GM23248 (cell line): ENCODE results near the gene CAB39. TPM values are rescaled to one million over a fixed set of nuclear protein-coding genes. Genes with fewer than 3 reads are reported as not detected.
A peak's percentile ranks its signal among the peaks of the same experiment; 100 is the strongest.
"Not testable (repeated sequence)": the region's sequence is repeated elsewhere in the genome, so short reads cannot be mapped to it uniquely, and the experiment has no call there.

Source experiments
- DNase-seq: peaks from one replicate; pipeline ENCODE4 v3.0.0-alpha.2; 2015
- H2AFZ ChIP-seq: fragments of 200-600 bp; sonication (generic); 2 replicates; pipeline ENCODE4 v1.6.1; 2016; ENCODE audit warnings: antibody characterized with exemption
- H3F3A ChIP-seq: fragments of 200-600 bp; sonication (generic); 2 replicates; pipeline ENCODE4 v1.6.1; 2016; ENCODE audit warnings: mild to moderate bottlenecking, antibody characterized with exemption, mixed run types; ENCODE audit not compliant: insufficient read depth
- H3K27ac ChIP-seq: fragments of 200-600 bp; sonication (generic); 2 replicates; pipeline ENCODE4 v1.5.1; 2016; ENCODE audit warnings: mild to moderate bottlenecking
- H3K27me3 ChIP-seq: fragments of 200-600 bp; sonication (generic); replicated peaks from 2 replicates; pipeline ENCODE4 v1.6.1; 2016; ENCODE audit warnings: mild to moderate bottlenecking; ENCODE audit not compliant: insufficient read depth
- H3K36me3 ChIP-seq: fragments of 200-600 bp; sonication (generic); 2 replicates; pipeline ENCODE4 v1.6.1; 2016; ENCODE audit warnings: low read depth, mild to moderate bottlenecking
- H3K4me1 ChIP-seq: fragments of 200-600 bp; sonication (generic); 2 replicates; pipeline ENCODE4 v1.6.1; 2016; ENCODE audit warnings: mild to moderate bottlenecking; ENCODE audit not compliant: insufficient read depth
- H3K4me2 ChIP-seq: fragments of 200-600 bp; sonication (generic); one replicate; pipeline ENCODE4 v1.6.1; 2016; ENCODE audit warnings: mild to moderate bottlenecking; ENCODE audit not compliant: unreplicated experiment
- H3K4me3 ChIP-seq: fragments of 200-600 bp; sonication (generic); 2 replicates; pipeline ENCODE4 v1.5.1; 2016; ENCODE audit warnings: mild to moderate bottlenecking
- H3K79me2 ChIP-seq: fragments of 200-600 bp; sonication (generic); 2 replicates; pipeline ENCODE4 v1.6.1; 2016; ENCODE audit warnings: mild to moderate bottlenecking; ENCODE audit not compliant: insufficient read depth
- H3K9ac ChIP-seq: fragments of 200-600 bp; sonication (generic); 2 replicates; pipeline ENCODE4 v1.6.1; 2016; ENCODE audit warnings: mild to moderate bottlenecking
- H3K9me2 ChIP-seq: fragments of 200-600 bp; sonication (generic); 2 replicates; pipeline ENCODE4 v1.6.1; 2016; ENCODE audit warnings: mixed run types, mild to moderate bottlenecking, moderate library complexity; ENCODE audit not compliant: insufficient read depth
- H3K9me3 ChIP-seq: fragments of 200-600 bp; sonication (generic); one replicate; pipeline ENCODE4 v1.6.1; 2017; ENCODE audit warnings: low read depth
- H4K20me1 ChIP-seq: fragments of 200-600 bp; sonication (generic); 2 replicates; pipeline ENCODE4 v1.6.0; 2016; ENCODE audit not compliant: insufficient read depth
- EZH2 ChIP-seq: fragments of 200-600 bp; sonication (generic); IDR thresholded peaks from 2 replicates; pipeline ENCODE4 v1.6.1; 2018; ENCODE audit warnings: antibody characterized with exemption, mild to moderate bottlenecking; ENCODE audit not compliant: insufficient read depth, poor library complexity, severe bottlenecking
- EZH2phosphoT487 ChIP-seq: fragments of 200-600 bp; sonication (generic); IDR thresholded peaks from 2 replicates; pipeline ENCODE4 v1.6.1; 2018; ENCODE audit warnings: antibody characterized with exemption, moderate library complexity, mild to moderate bottlenecking, low read depth; ENCODE audit not compliant: insufficient read depth
- WGBS, 2 experiments: methylation state at CpG; one replicate each; pipeline ENCODE4 v1.1.6; 2015 to 2017; ENCODE audit warnings: low lambda C conversion rate in 2 of 2, low coverage in 1 of 2; ENCODE audit errors: missing lambda C conversion rate in 2 of 2; 5-methylcytosine and 5-hydroxymethylcytosine counted together
- in situ Hi-C: fragments of 300-500 bp; cut with MboI; formaldehyde crosslinking; loops from 2 replicates; pipeline ENCODE4 v1.15.0; 2020
- polyA plus RNA-seq: library from polyadenylated mRNA; unstranded; fragments of >200 nt; fragmentation: Nextera tagmentation; extraction: Ambion mirVana; gene quantifications from 2 replicates; pipeline ENCODE4 v1.2.1, GENCODE V29; 2016
- total RNA-seq: library from RNA; depleted of rRNA; stranded (reverse); fragments of >200 nt; shearing (Covaris generic); gene quantifications from 2 replicates; pipeline ENCODE4 v1.2.3, GENCODE V29; 2014

CAB39 gene
- total and polyA plus RNA-seq, 2 experiments from 2014 or later: 22.7 to 52.1 TPM

DNA sequence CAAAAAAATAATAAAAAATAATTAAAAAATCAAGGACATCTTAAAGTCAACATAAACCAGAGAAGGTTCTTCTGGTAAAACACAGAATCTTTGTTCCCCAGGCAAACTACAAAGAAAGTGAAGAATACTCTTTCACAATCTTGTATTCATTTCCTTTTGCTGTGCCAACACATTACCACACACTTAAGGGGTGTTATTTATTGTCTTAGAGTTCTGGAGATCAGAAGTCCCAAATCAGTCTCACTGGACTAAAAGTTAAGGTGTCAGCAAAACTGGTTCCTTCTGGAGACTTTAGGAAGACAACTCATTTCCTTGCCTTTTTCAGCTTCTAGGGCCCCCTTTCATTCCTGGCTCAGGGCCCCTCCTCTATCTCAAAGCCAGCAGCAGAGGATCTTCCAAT, 12.2 kb upstream of the CAB39 start:
- Histone ChIP-seq H3K4me3 (no peak overlapping the region), H4K20me1 (no peaks in the 10 kb centered on the region), H3K9me3 (no peaks in the 10 kb centered on the region), H3K9ac (no peak overlapping the region), H3F3A (no peaks in the 10 kb centered on the region), H3K27ac (no peak overlapping the region), H3K4me1 (peaks cover 9% of the 10 kb centered on the region; the same call in 1 of the 2 replicates), H3K27me3 (no peaks in the 10 kb centered on the region), H3K4me2 (no peak overlapping the region), H3K9me2 (no peaks in the 10 kb centered on the region), H2AFZ (no peak overlapping the region), H3K36me3 (no peaks in the 10 kb centered on the region), H3K79me2 (no peaks in the 10 kb centered on the region)
- peak; percentile 57 for DNase-seq
- in situ Hi-C loops: no loop called here
- TF ChIP-seq EZH2: no peak
- TF ChIP-seq EZH2phosphoT487: no peak

DNA sequence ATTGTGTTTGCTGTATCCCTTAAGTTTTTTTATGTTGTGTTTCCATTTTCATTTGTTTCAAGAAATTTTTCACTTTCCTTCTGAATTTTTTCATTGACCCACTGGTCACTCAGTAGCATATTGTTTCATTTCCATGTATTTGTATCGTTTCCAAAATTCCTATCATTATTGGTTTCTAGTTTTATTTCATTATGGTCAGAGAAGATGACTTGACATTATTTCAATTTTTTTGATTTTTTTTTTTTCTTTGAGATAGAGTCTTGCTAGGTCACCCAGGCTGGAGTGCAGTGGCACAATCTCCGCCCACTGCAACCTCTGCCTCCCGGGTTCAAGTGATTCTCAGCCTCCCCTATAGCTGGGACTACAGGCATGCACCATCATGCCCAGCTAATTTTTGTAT, 11.3 kb upstream of the CAB39 start:
- Histone ChIP-seq H2AFZ (no peak overlapping the region), H3K9me3 (no peaks in the 10 kb centered on the region), H3K4me1 (peaks cover 9% of the 10 kb centered on the region; the same call in 1 of the 2 replicates), H3K27ac (no peak overlapping the region), H3K4me3 (no peak overlapping the region), H3K9me2 (no peaks in the 10 kb centered on the region), H3F3A (no peaks in the 10 kb centered on the region), H3K27me3 (no peaks in the 10 kb centered on the region), H4K20me1 (no peaks in the 10 kb centered on the region), H3K79me2 (no peaks in the 10 kb centered on the region), H3K9ac (no peak overlapping the region), H3K36me3 (no peaks in the 10 kb centered on the region), H3K4me2 (no peak overlapping the region)
- no peak for TF ChIP-seq EZH2
- no peak for TF ChIP-seq EZH2phosphoT487
- no peak for DNase-seq
- WGBS, 2 experiments: 79 to 82% methylated on average over 3 of the region's 3 CpGs
- in situ Hi-C loops: no loop called here

DNA sequence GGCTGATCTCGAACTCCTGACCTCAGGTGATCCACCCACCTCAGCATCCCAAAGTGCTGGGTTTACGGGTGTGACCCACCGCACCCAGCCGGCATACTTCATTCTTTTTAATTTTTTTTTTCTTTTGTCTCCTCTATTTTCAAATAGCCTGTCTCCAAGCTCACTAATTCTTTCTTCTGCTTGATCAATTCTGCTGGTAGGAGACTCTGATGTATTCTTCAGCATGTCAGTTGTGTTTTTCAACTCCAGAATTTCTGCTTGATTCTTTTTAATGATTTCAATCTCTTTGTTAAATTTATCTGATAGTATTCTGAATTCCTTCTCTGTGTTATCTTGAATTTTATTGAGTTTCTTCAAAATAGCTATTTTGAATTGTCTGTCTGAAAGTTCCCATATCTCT, 10.2 kb upstream of the CAB39 start:
- H4K20me1 ChIP-seq, DNase-seq, H3K9ac ChIP-seq, H3F3A ChIP-seq, H3K9me3 ChIP-seq, in situ Hi-C loops, H3K4me3 ChIP-seq, H3K79me2 ChIP-seq, H3K4me2 ChIP-seq, H3K36me3 ChIP-seq, H3K9me2 ChIP-seq, H3K27me3 ChIP-seq, H2AFZ ChIP-seq, H3K27ac ChIP-seq, H3K4me1 ChIP-seq: not testable (repeated sequence)
- 77 to 88% methylated on average over 4 of the region's 4 CpGs for WGBS, 2 experiments

DNA sequence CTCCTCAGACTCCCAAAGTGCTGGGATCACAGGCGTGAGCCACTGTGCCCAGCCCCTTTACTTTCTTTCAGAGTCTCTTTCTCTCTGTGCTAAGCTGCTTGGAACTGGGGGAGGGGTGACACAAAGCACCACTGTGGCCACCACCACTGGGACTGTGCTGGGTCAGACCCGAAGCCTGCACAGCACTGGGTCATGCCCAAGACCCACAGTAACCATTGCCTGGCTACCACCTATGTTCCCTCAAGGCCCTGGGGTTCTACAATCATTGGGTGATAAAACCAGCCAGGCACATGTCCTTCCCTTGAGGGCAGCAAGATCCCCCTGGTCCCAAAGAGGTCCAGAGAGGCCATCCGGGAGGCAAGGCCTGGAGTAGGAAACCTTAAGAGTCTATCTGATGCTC, 9.1 kb upstream of the CAB39 start:
- 62 to 69% methylated on average over 3 of the region's 3 CpGs for WGBS, 2 experiments

DNA sequence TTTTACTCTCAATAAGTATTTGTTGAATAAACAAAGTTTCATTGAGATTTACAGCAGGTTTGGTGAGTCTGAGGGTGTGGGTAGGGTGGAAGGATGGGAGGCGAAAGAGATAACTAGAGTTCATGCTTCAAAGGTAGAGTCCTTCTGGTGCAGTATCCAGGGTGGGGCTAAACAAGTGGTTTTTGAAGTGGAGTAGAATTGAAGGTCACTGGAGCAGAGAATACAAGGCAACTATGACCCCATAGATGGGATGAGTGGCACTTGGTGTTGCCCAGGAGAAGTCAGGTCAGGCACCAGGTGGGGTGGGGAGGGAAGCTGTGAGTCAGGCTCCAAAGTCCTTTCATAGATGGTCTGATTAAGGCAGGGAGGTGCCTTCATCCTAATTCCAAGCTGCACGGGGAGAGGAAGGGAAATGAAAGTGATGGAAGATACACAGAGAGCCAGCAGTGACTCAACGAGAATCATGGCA, 6.6 kb upstream of the CAB39 start:
- H3F3A ChIP-seq: no peaks in the 10 kb centered on the region
- H3K9me3 ChIP-seq: no peaks in the 10 kb centered on the region
- no peaks in the 10 kb centered on the region for H4K20me1 ChIP-seq
- H3K4me1 ChIP-seq: no peaks in the 10 kb centered on the region
- no peak for DNase-seq
- H3K9ac ChIP-seq: no peak overlapping the region
- no peak for TF ChIP-seq EZH2phosphoT487
- TF ChIP-seq EZH2: no peak
- H3K4me2 ChIP-seq: no peak overlapping the region
- no peaks in the 10 kb centered on the region for H3K9me2 ChIP-seq
- 71 to 72% methylated on average over 3 of the region's 3 CpGs for WGBS, 2 experiments
- H3K27me3 ChIP-seq: no peaks in the 10 kb centered on the region
- H2AFZ ChIP-seq: no peak overlapping the region
- H3K79me2 ChIP-seq: no peaks in the 10 kb centered on the region
- in situ Hi-C loops: no loop called here
- no peak overlapping the region for H3K4me3 ChIP-seq
- no peaks in the 10 kb centered on the region for H3K36me3 ChIP-seq
- H3K27ac ChIP-seq: no peak overlapping the region

More for the DNA sequence above, 9.1 kb upstream of the CAB39 start:
- H3K9ac ChIP-seq: no peak overlapping the region
- no peak overlapping the region for H3K4me3 ChIP-seq
- H3K9me3 ChIP-seq: no peaks in the 10 kb centered on the region
- H3K79me2 ChIP-seq: no peaks in the 10 kb centered on the region
- H3K27me3 ChIP-seq: no peaks in the 10 kb centered on the region
- DNase-seq: no peak
- no peak overlapping the region for H3K27ac ChIP-seq
- H4K20me1 ChIP-seq: no peaks in the 10 kb centered on the region
- peaks cover 9% of the 10 kb centered on the region; the same call in 1 of the 2 replicates for H3K4me1 ChIP-seq
- in situ Hi-C loops: no loop called here
- no peaks in the 10 kb centered on the region for H3K9me2 ChIP-seq
- H3K36me3 ChIP-seq: no peaks in the 10 kb centered on the region
- TF ChIP-seq EZH2phosphoT487 (no peak), EZH2 (no peak)
- no peak overlapping the region for H2AFZ ChIP-seq
- no peak overlapping the region for H3K4me2 ChIP-seq
- H3F3A ChIP-seq: no peaks in the 10 kb centered on the region
